Left lung (tissue), 10 donors: ENCODE measurements around the gene ERBB4. TPM values are rescaled to one million over a fixed set of nuclear protein-coding genes. Genes with fewer than 3 reads are reported as not detected.

Source experiments
- ATAC-seq: fragments of 200-7000 bp; cut with Tn5 transposase; one replicate; pipeline ENCODE4 v1.9.1; 2020; ENCODE audit warnings: moderate library complexity
- DNase-seq, 4 donors: peaks; one replicate each; pipeline ENCODE4 v3.0.0-alpha.2; 2013 to 2020
- H3K27ac ChIP-seq, 2 donors: fragments of 200-600 bp; sonication (generic) in 1 of 2; one replicate each; pipeline versions ENCODE4 v1.5.0 to v1.8.0; 2020 to 2021
- H3K27me3 ChIP-seq, 2 donors: fragments of 200-600 bp; sonication (generic) in 1 of 2; one replicate each; pipeline versions ENCODE4 v1.5.0 to v1.8.0; 2020 to 2021
- H3K36me3 ChIP-seq, 2 donors: fragments of 200-600 bp; sonication (generic) in 1 of 2; one replicate each; pipeline versions ENCODE4 v1.5.0 to v1.8.0; 2020 to 2021
- H3K4me1 ChIP-seq, 2 donors: fragments of 200-600 bp; one replicate each; pipeline ENCODE4 v1.8.0; 2021
- H3K4me3 ChIP-seq, 2 donors: fragments of 200-600 bp; sonication (generic) in 1 of 2; one replicate each; pipeline versions ENCODE4 v1.5.0 to v1.8.0; 2020 to 2021; ENCODE audit warnings: mild to moderate bottlenecking in 1 of 2
- H3K9me3 ChIP-seq, 2 donors: fragments of 200-600 bp; sonication (generic) in 1 of 2; one replicate each; pipeline versions ENCODE4 v1.5.0 to v1.8.0; 2020 to 2021
- intact Hi-C, 2 donors: fragments of 100-400 bp; cut with DNase I; formaldehyde crosslinking; loops; one replicate each; pipeline versions ENCODE4 v1.11.2 to v1.14.2; 2022
- polyA plus RNA-seq, 6 donors: library from polyadenylated mRNA; unstranded; fragments of 120-200 nt; gene quantifications; one replicate each; pipeline ENCODE4 v1.2.1, GENCODE V29; 2013; ENCODE audit not compliant: insufficient read length in 6 of 6
- total RNA-seq, 2 donors: library from RNA; stranded (reverse); fragmentation: NEBNext Ultra II Directional; extraction: Animal tissue kit (Norgen Biotek cat#: 25700); gene quantifications; one replicate each; pipeline ENCODE4 v1.2.1, GENCODE V29; 2021
- TF ChIP-seq, protein P1 (sequence below), 2 donors: fragments of 200-600 bp; sonication (generic) in 1 of 2; IDR thresholded peaks; one replicate each; pipeline versions ENCODE4 v1.5.0 to v1.8.0; 2021; ENCODE audit warnings: antibody characterized with exemption in 2 of 2
- donor health status: DM: no; HTN: yes; CAD: no.
- donor health status: DM: no; HTN: no; CAD: no.

Gene ERBB4
- total and polyA plus RNA-seq, 8 donors, result 0.89 to 16.0 (median 1.4) TPM

DNA sequence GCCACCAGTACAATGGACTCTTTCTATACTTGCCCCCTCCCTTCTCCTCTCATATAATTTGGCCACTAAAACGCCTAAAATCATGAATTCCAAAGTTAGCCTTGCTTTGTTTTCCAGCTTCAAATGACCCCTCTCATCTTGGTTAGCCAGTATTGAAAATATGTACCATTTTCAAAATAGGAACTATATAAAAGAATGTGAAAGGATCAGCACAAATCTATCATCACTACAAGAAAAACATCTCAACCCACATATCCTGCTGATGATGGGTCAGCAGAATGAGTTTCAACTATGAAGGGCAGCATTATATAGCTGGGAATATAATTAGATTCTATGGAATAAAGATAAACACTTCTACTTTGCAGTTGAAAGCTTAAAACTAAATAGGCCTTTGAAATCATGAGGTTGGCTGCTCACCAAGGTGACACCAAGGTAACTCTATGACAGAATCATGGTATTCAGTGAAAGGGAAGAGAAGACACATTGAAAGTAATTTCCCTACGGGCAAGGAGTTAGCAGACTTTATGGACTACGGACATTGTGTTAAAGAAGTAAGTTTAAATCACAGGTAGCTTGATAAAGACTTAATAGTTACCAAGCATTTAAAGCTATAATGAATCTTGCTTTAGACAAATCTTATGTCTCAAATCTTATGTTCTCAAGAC lies 1109.2 kb downstream of the ERBB4 start:
- Histone ChIP-seq H3K27ac (no peak overlapping the region), H3K4me1 (no peaks in the 10 kb centered on the region), H3K4me3 (no peak overlapping the region), H3K9me3 (no peaks in the 10 kb centered on the region), H3K36me3 (no peaks in the 10 kb centered on the region), H3K27me3 (no peaks in the 10 kb centered on the region)
- no peak for ATAC-seq
- TF ChIP-seq, protein P1, sequence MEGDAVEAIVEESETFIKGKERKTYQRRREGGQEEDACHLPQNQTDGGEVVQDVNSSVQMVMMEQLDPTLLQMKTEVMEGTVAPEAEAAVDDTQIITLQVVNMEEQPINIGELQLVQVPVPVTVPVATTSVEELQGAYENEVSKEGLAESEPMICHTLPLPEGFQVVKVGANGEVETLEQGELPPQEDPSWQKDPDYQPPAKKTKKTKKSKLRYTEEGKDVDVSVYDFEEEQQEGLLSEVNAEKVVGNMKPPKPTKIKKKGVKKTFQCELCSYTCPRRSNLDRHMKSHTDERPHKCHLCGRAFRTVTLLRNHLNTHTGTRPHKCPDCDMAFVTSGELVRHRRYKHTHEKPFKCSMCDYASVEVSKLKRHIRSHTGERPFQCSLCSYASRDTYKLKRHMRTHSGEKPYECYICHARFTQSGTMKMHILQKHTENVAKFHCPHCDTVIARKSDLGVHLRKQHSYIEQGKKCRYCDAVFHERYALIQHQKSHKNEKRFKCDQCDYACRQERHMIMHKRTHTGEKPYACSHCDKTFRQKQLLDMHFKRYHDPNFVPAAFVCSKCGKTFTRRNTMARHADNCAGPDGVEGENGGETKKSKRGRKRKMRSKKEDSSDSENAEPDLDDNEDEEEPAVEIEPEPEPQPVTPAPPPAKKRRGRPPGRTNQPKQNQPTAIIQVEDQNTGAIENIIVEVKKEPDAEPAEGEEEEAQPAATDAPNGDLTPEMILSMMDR (IDR thresholded peaks at IDR 0.05), result no peak
- DNase-seq, result no peak
- intact Hi-C loops, result no loop called here

DNA sequence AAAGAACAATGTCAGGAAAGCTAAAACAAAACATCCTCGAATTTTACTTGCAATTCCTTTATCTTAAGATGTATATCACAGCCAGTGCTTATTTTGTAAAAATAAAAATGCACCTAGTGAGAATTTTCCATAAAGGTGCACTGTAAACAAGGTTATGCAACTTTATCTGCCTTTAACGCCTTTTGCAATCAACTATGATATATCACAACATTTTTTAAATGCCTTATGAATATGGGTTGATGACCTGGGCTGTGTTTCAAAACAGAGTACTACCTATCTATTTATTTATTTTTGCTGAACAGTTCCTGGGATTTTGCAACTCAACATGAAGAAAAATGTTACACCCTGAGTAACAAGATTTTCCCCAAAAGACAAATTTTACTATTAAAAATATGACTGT lies 1112.4 kb downstream of the ERBB4 start:
- H3K4me3 ChIP-seq, result no peak overlapping the region
- intact Hi-C loops, result no loop called here
- H3K36me3 ChIP-seq, result no peaks in the 10 kb centered on the region
- DNase-seq, result no peak
- H3K27ac ChIP-seq, result no peak overlapping the region
- H3K9me3 ChIP-seq, result no peaks in the 10 kb centered on the region
- no peaks in the 10 kb centered on the region for H3K4me1 ChIP-seq
- no peaks in the 10 kb centered on the region for H3K27me3 ChIP-seq
- no peak for ATAC-seq
- TF ChIP-seq, protein P1 (IDR thresholded peaks at IDR 0.05), result no peak

DNA sequence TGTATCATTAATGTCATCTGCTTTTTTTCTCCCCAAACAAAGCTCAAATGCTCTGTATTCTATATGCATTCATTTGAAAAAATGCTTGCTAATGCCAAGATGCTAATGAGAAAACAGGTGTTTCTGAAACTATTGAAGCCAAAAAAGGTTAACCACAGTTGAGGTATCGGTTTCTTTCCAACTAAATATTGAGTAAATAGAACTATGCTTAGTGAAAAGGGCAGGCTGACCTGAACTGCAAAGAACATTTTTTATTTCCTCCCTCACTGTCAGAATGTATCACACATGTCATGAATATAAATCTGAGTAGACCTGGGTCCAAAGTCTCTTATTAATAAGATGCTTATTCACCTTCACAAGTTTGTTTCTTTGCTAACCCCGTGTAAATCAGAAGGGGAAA lies 1115.6 kb downstream of the ERBB4 start:
- intact Hi-C loops, result no loop called here
- Histone ChIP-seq H3K9me3 (no peaks in the 10 kb centered on the region), H3K4me1 (no peaks in the 10 kb centered on the region), H3K27ac (no peak overlapping the region), H3K4me3 (no peak overlapping the region), H3K36me3 (no peaks in the 10 kb centered on the region), H3K27me3 (no peaks in the 10 kb centered on the region)
- ATAC-seq, result no peak
- no peak for DNase-seq
- TF ChIP-seq, protein P1 (IDR thresholded peaks at IDR 0.05), result no peak

DNA sequence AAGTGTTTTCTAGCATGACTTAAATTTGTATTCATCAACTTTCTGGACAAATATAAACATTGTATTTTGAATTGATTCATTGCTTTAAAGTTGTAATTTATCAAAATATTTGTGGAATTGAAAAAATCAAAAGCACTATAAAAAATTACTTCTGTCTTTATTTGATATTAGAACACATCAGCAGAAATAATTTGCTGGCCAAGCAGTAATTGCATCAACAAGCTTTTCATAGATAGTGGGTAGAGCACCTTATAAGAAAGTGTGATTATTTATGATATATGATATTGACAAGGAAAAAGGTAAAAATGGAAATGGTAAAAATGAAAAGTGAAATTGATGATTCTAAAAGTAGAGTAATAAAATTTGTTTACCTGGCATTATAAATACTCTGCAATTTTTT lies 1121.1 kb downstream of the ERBB4 start:
- Histone ChIP-seq H3K9me3 (peaks cover 0 to 11% of the 10 kb centered on the region in 2 donors), H3K4me3 (no peak overlapping the region), H3K4me1 (no peaks in the 10 kb centered on the region), H3K36me3 (no peaks in the 10 kb centered on the region), H3K27ac (no peak overlapping the region), H3K27me3 (no peaks in the 10 kb centered on the region)
- no peak for ATAC-seq
- TF ChIP-seq, protein P1 (IDR thresholded peaks at IDR 0.05), result no peak
- DNase-seq, result no peak
- intact Hi-C loops, result no loop called here

DNA sequence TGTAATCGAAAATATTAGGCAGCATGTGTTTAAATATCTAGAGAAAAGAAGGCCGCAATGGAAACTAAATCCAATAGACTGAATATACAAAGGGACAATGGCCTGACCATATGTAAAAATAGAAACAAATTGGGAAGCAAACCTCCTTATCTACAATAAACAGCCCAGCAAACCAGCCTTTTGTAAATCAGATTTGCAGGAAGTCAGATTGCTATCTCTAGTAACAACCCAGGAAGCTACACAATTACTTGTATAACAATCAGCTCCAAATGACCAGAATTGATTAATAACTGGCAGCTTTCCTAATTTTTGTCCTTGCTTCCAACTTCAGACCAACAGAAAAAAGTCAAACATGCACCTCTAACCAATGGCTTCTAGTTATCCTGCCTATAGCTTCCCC lies 1122.2 kb downstream of the ERBB4 start:
- intact Hi-C loops, result no loop called here

More for the DNA sequence above, 1122.2 kb downstream of the ERBB4 start:
- Histone ChIP-seq H3K27ac (no peak overlapping the region), H3K9me3 (peaks cover 0 to 11% of the 10 kb centered on the region in 2 donors), H3K27me3 (no peaks in the 10 kb centered on the region), H3K4me3 (no peak overlapping the region), H3K36me3 (no peaks in the 10 kb centered on the region), H3K4me1 (no peaks in the 10 kb centered on the region)
- no peak for DNase-seq
- ATAC-seq, result no peak
- TF ChIP-seq, protein P1 (IDR thresholded peaks at IDR 0.05), result no peak
